HepG2 (cell line): ENCODE results near the gene SLC11A1. TPM values are rescaled to one million over a fixed set of nuclear protein-coding genes. Genes with fewer than 3 reads are reported as not detected.

Source experiments
- FOSL2 ChIP-seq: sonication (generic); formaldehyde crosslinking; IDR thresholded peaks from 2 replicates; pipeline ENCODE4 v1.4.0; 2020; ENCODE audit warnings: missing genetic modification reagents
- GABPA ChIP-seq, 2 experiments: IDR thresholded peaks; 2 replicates each; pipeline ENCODE4 v1.6.1; 2011 to 2016; ENCODE audit warnings: low read depth in 2 of 2, low read length in 1 of 2, missing biosample characterization in 1 of 2, missing genetic modification characterization in 1 of 2
- GATAD1 ChIP-seq: IDR thresholded peaks from 2 replicates; pipeline ENCODE4 v1.6.1; 2016; ENCODE audit warnings: missing genetic modification reagents, missing compliant biosample characterization
- GTF3A ChIP-seq: sonication (generic); formaldehyde crosslinking; conservative IDR thresholded peaks from 2 replicates; pipeline ENCODE4 v1.4.0; 2020; ENCODE audit warnings: mild to moderate bottlenecking, missing genetic modification reagents
- HINFP ChIP-seq: sonication (generic); formaldehyde crosslinking; IDR thresholded peaks from 2 replicates; pipeline ENCODE4 v1.4.0; 2020; ENCODE audit warnings: low read depth, mild to moderate bottlenecking, missing genetic modification reagents
- JUND ChIP-seq: sonication (generic); formaldehyde crosslinking; IDR thresholded peaks from 2 replicates; pipeline ENCODE4 v1.8.0; 2022; ENCODE audit warnings: mild to moderate bottlenecking, missing genetic modification reagents
- KMT2A ChIP-seq: sonication (generic); formaldehyde crosslinking; IDR thresholded peaks from 2 replicates; pipeline ENCODE4 v1.4.0; 2020; ENCODE audit warnings: missing genetic modification reagents
- MEF2D ChIP-seq: sonication (generic); formaldehyde crosslinking; IDR thresholded peaks from 2 replicates; pipeline ENCODE4 v1.5.1; 2020; ENCODE audit warnings: mild to moderate bottlenecking, missing genetic modification reagents
- MEIS2 ChIP-seq: sonication (generic); formaldehyde crosslinking; IDR thresholded peaks from 2 replicates; pipeline ENCODE4 v1.9.0; 2021; ENCODE audit warnings: mild to moderate bottlenecking, missing genetic modification reagents
- NFE2L1 ChIP-seq: sonication (generic); formaldehyde crosslinking; IDR thresholded peaks from 2 replicates; pipeline ENCODE4 v1.4.0; 2020; ENCODE audit warnings: missing genetic modification reagents, mild to moderate bottlenecking, borderline replicate concordance
- PAWR ChIP-seq: sonication (generic); formaldehyde crosslinking; IDR thresholded peaks from 2 replicates; pipeline ENCODE4 v1.4.0; 2020; ENCODE audit warnings: missing genetic modification reagents, mild to moderate bottlenecking, borderline replicate concordance
- PAX8 ChIP-seq: sonication (generic); formaldehyde crosslinking; IDR thresholded peaks from 2 replicates; pipeline ENCODE4 v1.8.0; 2022; ENCODE audit warnings: mild to moderate bottlenecking, missing genetic modification reagents, borderline replicate concordance
- POLR2G ChIP-seq: fragments of 200-400 bp; formaldehyde crosslinking; IDR thresholded peaks from 2 replicates; pipeline ENCODE4 v1.6.1; 2018; ENCODE audit warnings: mild to moderate bottlenecking, low read depth, low read length, moderate library complexity
- RARA ChIP-seq: IDR thresholded peaks from 2 replicates; pipeline ENCODE4 v1.6.1; 2016; ENCODE audit warnings: missing genetic modification reagents, missing compliant biosample characterization
- SIX4 ChIP-seq: sonication (generic); formaldehyde crosslinking; IDR thresholded peaks from 2 replicates; pipeline ENCODE4 v1.4.0; 2020; ENCODE audit warnings: missing genetic modification reagents
- SPEN ChIP-seq: sonication (generic); formaldehyde crosslinking; IDR thresholded peaks from 2 replicates; pipeline ENCODE4 v1.5.1; 2020; ENCODE audit warnings: low read depth, mild to moderate bottlenecking, missing genetic modification reagents
- SRSF1 ChIP-seq: fragments of 200-400 bp; formaldehyde crosslinking; optimal IDR thresholded peaks from 2 replicates; pipeline ENCODE3; 2017; ENCODE audit warnings: mild to moderate bottlenecking, low read depth, low read length, moderate library complexity
- TAF15 ChIP-seq: fragments of 200-400 bp; formaldehyde crosslinking; IDR thresholded peaks from one replicate; pipeline ENCODE4 v1.6.1; 2018; ENCODE audit warnings: mild to moderate bottlenecking, low read depth, low read length; ENCODE audit not compliant: poor library complexity, severe bottlenecking
- YY1 ChIP-seq: IDR thresholded peaks from 2 replicates; pipeline ENCODE4 v1.6.1; 2011; ENCODE audit warnings: low read length, low read depth, moderate library complexity, mild to moderate bottlenecking; ENCODE audit not compliant: insufficient read depth, insufficient replicate concordance
- ZBTB7A ChIP-seq: sonication (generic); formaldehyde crosslinking; IDR thresholded peaks from 2 replicates; pipeline ENCODE4 v1.8.0; 2022; ENCODE audit warnings: mild to moderate bottlenecking, missing genetic modification reagents
- ZNF367 ChIP-seq: sonication (generic); formaldehyde crosslinking; IDR thresholded peaks from 2 replicates; pipeline ENCODE4 v1.4.0; 2020; ENCODE audit warnings: missing genetic modification reagents, borderline replicate concordance
- ZNF605 ChIP-seq: sonication (generic); formaldehyde crosslinking; IDR thresholded peaks from 2 replicates; pipeline ENCODE4 v1.8.0; 2022; ENCODE audit warnings: mild to moderate bottlenecking, missing genetic modification reagents
- ZNF615 ChIP-seq: sonication (generic); formaldehyde crosslinking; IDR thresholded peaks from 2 replicates; pipeline ENCODE4 v1.5.0; 2020; ENCODE audit warnings: mild to moderate bottlenecking, missing genetic modification reagents, borderline replicate concordance
- ZNF7 ChIP-seq: IDR thresholded peaks from 2 replicates; pipeline ENCODE4 v1.6.1; 2016; ENCODE audit warnings: missing biosample characterization, missing genetic modification reagents
- ZNF776 ChIP-seq: sonication (generic); formaldehyde crosslinking; IDR thresholded peaks from 2 replicates; pipeline ENCODE4 v1.4.0; 2020; ENCODE audit warnings: mild to moderate bottlenecking, missing genetic modification reagents
- ZNF782 ChIP-seq: sonication (generic); formaldehyde crosslinking; IDR thresholded peaks from 2 replicates; pipeline ENCODE4 v1.4.0; 2020; ENCODE audit warnings: missing genetic modification reagents, mild to moderate bottlenecking, borderline replicate concordance
- polyA plus RNA-seq, 8 experiments: library from polyadenylated mRNA; depleted of rRNA in 3 of 8; stranded (reverse) in 7 of 8; unstranded in 1 of 8; fragments of >200 nt; fragmentation: Illumina TruSeq in 4 of 8; extraction: Trizol in 4 of 8; gene quantifications; 2 replicates each; pipeline versions ENCODE4 v1.2.1 to v1.2.3, GENCODE V29; 2011 to 2016; ENCODE audit warnings: low read depth in 4 of 8, missing spikeins in 1 of 8, mixed read lengths in 1 of 8; ENCODE audit not compliant: insufficient read depth in 1 of 8
- total RNA-seq, 5 experiments: library from RNA; depleted of rRNA; stranded (reverse); fragments of >200 nt; fragmentation: Illumina TruSeq; extraction: Trizol; gene quantifications; 2 replicates each; pipeline ENCODE4 v1.2.3, GENCODE V29; 2016; ENCODE audit warnings: low read depth in 1 of 5
- TF ChIP-seq, protein P1 (sequence below): sonication (generic); formaldehyde crosslinking; IDR thresholded peaks from 2 replicates; pipeline ENCODE4 v1.5.0; 2020; ENCODE audit warnings: missing genetic modification reagents, mild to moderate bottlenecking, borderline replicate concordance

Gene SLC11A1
- total and polyA plus RNA-seq, 2 of the 13 experiments (the other 11 are each of a cell fraction or from before 2014, with no cell fraction given), result 0.33 to 2.3 TPM

DNA sequence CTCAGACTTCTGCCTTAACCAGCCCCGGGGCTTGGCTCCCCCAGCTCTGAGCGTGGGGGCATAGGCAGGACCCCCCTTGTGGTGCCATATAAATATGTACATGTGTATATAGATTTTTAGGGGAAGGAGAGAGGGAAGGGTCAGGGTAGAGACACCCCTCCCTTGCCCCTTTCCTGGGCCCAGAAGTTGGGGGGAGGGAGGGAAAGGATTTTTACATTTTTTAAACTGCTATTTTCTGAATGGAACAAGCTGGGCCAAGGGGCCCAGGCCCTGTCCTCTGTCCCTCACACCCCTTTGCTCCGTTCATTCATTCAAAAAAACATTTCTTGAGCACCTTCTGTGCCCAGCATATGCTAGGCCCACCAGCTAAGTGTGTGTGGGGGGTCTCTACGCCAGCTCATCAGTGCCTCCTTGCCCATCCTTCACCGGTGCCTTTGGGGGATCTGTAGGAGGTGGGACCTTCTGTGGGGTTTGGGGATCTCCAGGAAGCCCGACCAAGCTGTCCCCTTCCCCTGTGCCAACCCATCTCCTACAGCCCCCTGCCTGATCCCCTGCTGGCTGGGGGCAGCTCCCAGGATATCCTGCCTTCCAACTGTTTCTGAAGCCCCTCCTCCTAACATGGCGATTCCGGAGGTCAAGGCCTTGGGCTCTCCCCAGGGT lies 23.1 kb downstream of the SLC11A1 start (continued):
- TF ChIP-seq HINFP (CRISPR knock-in tag), result no peak
- peak; percentile 33 for TF ChIP-seq POLR2G
- peak; percentile 8; the same call in 1 of the 2 replicates for TF ChIP-seq FOSL2 (CRISPR knock-in tag)
- TF ChIP-seq PAX8 (CRISPR knock-in tag), result 0 out of 2 replicates have a peak, but pooled peaks have one; percentile 30
- TF ChIP-seq ZNF776 (CRISPR knock-in tag), result no peak
- TF ChIP-seq ZNF605, result no peak
- 0 out of 2 replicates have a peak, but pooled peaks have one; percentile 43 for TF ChIP-seq NFE2L1 (CRISPR knock-in tag)
- 0 out of 2 replicates have a peak, but pooled peaks have one; percentile 75 for TF ChIP-seq ZNF615 (CRISPR knock-in tag)
- TF ChIP-seq ZNF7, result no peak
- peak; percentile 55 for TF ChIP-seq YY1
- TF ChIP-seq MEIS2, result peak; percentile 31; the same call in 1 of the 2 replicates
- TF ChIP-seq ZBTB7A (CRISPR knock-in tag), result peak; percentile 74; the same call in 1 of the 2 replicates
- 0 out of 2 replicates have a peak, but pooled peaks have one; percentile 17 for TF ChIP-seq ZNF782 (CRISPR knock-in tag)
- TF ChIP-seq SIX4 (CRISPR knock-in tag), result no peak
- TF ChIP-seq KMT2A (CRISPR knock-in tag), result no peak
- TF ChIP-seq GATAD1 (CRISPR knock-in tag), result 0 out of 2 replicates have a peak, but pooled peaks have one; percentile 7
- 0 out of 2 replicates have a peak, but pooled peaks have one; percentile 14 for TF ChIP-seq GTF3A
- TF ChIP-seq SPEN, result peak; percentile 60; the same call in 1 of the 2 replicates
- TF ChIP-seq TAF15, result no peak
- TF ChIP-seq, protein P1, sequence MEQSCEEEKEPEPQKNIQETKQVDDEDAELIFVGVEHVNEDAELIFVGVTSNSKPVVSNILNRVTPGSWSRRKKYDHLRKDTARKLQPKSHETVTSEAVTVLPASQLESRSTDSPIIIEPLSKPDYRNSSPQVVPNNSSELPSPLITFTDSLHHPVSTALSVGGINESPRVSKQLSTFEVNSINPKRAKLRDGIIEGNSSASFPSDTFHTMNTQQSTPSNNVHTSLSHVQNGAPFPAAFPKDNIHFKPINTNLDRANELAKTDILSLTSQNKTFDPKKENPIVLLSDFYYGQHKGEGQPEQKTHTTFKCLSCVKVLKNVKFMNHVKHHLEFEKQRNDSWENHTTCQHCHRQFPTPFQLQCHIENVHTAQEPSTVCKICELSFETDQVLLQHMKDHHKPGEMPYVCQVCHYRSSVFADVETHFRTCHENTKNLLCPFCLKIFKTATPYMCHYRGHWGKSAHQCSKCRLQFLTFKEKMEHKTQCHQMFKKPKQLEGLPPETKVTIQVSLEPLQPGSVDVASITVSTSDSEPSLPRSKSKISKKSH (CRISPR knock-in tag), result 0 out of 2 replicates have a peak, but pooled peaks have one; percentile 9
- 0 out of 2 replicates have a peak, but pooled peaks have one; percentile 10 for TF ChIP-seq MEF2D (CRISPR knock-in tag)
- peak; percentile 56 for TF ChIP-seq RARA
- TF ChIP-seq JUND (CRISPR knock-in tag), result 0 out of 2 replicates have a peak, but pooled peaks have one; percentile 11
- no peak for TF ChIP-seq PAWR (CRISPR knock-in tag)
- no peak for TF ChIP-seq ZNF367 (CRISPR knock-in tag)
- peak; percentile 16 for TF ChIP-seq SRSF1
- TF ChIP-seq GABPA (IDR thresholded peaks at IDR 0.05; ENCODE audit: low read depth, low read length), result no peak
- 0 out of 2 replicates have a peak, but pooled peaks have one; percentile 35 for TF ChIP-seq GABPA (CRISPR knock-in tag; IDR thresholded peaks at IDR 0.05; ENCODE audit: low read depth)
